ENCODE results near the gene POLE4.

DNA sequence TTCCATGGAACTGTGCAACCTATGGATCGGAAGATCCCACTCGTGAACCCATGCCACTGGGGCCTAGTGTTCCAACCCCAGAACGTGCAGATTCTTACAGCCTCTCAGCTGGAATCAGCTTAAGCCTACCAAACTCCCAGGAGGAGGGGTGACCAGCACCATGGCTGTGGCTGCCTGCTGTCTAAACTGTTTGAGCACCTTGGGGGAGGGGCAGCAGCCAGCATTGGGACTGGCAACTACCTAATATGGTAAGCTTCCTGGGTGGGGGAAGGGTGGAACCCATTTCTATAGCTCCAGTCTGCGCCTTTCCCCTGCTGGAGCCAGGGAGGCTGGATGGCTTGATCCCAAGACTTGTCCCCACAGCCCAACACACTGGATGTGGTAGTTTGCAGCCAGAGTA is 10.7 kb upstream of the POLE4 start:
- TF ChIP-seq, protein P1, sequence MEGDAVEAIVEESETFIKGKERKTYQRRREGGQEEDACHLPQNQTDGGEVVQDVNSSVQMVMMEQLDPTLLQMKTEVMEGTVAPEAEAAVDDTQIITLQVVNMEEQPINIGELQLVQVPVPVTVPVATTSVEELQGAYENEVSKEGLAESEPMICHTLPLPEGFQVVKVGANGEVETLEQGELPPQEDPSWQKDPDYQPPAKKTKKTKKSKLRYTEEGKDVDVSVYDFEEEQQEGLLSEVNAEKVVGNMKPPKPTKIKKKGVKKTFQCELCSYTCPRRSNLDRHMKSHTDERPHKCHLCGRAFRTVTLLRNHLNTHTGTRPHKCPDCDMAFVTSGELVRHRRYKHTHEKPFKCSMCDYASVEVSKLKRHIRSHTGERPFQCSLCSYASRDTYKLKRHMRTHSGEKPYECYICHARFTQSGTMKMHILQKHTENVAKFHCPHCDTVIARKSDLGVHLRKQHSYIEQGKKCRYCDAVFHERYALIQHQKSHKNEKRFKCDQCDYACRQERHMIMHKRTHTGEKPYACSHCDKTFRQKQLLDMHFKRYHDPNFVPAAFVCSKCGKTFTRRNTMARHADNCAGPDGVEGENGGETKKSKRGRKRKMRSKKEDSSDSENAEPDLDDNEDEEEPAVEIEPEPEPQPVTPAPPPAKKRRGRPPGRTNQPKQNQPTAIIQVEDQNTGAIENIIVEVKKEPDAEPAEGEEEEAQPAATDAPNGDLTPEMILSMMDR (IDR thresholded peaks at IDR 0.05): no peak
- no peak for TF ChIP-seq POLR2A (IDR thresholded peaks at IDR 0.05)
